Inferior parietal cortex (tissue), 1 donor: Measurements from ENCODE around the gene CFAP97D1.
"Not testable (repeated sequence)": the region's sequence is repeated elsewhere in the genome, so short reads cannot be mapped to it uniquely, and the experiment has no call there.

Source experiments
- DNase-seq: peaks from one replicate; pipeline ENCODE4 v3.0.0-alpha.2; 2016; ENCODE audit errors: extremely low spot score

Gene CFAP97D1

DNA sequence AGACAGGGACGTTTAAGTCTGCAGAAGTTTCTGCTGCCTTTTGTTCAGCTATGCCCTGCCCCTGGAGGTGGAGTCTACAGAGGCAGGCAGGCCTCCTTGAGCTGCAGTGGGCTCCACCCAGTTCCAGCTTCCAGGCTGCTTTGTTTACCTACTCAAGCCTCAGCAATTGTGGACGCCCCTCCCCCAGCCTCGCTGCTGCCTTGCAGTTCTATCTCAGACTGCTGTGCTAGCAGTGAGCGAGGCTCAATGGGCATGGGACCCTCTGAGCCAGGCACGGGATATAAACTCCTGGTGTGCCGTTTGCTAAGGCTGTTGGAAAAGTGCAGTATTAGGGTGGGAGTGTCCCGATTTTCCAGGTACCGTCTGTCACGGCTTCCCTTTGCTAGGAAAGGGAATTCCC is 17.8 kb downstream of the CFAP97D1 start:
- DNase-seq = not testable (repeated sequence)

DNA sequence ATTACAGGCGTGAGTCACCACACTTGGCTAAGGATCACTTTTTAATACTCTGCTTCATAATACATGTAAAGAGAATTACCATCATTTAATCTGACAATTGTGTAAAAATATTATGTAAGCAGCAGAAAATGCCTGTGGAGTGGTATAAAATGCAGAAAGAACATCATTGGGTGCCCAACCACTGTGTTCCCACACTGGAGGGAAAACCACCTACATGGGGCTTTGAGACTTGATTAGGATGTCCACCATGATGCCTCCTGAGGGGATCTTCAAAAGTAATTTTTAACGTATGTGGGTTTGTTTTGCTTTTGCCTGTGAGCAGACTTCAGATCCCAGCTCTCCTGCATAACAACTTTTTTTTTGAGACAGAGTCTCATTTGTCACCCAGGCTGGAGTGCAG is 18.8 kb downstream of the CFAP97D1 start:
- no peak for DNase-seq

DNA sequence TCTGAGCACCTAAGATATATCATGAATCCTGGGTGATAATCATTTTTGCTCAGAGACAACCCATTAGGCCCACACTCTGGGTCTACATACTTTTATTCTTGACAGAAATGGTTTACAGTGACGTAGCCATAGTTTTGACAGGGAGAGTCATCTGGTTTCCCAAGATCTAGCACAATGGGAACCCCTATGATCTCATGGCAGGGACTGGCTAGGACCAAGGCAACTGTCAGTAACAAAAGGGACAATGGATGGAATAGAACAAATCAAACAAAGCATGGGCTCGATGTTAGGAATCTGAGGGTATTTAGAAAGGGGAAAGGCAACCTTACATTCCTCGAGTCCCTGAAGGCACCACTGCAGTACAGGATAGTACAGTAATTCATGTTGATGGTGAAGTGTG is 20.5 kb downstream of the CFAP97D1 start:
- peak; percentile 29 for DNase-seq

- no peak for DNase-seq
Measured at GRCh38 chr17:43801844-43802243, 21.6 kb downstream of the CFAP97D1 start.

DNA sequence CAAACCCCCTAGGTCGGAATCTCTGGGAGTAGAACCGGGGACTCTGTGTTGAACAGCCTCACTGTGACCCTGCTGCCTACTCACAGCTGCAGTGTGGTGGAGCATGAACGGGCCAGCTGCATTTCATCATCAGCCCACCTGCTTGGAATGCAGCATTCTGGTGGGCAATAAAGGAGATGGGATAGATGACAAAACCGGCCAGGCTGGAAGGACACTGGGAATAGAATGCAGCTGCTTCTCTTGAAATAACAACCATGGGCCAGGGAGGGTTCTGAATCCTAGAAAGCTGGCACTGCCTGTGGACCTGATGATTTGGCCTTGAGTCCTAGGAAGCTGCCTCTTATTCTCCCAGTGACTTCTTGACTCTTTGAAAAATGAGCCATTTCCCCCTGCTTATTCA is 23.5 kb downstream of the CFAP97D1 start:
- DNase-seq = no peak

DNA sequence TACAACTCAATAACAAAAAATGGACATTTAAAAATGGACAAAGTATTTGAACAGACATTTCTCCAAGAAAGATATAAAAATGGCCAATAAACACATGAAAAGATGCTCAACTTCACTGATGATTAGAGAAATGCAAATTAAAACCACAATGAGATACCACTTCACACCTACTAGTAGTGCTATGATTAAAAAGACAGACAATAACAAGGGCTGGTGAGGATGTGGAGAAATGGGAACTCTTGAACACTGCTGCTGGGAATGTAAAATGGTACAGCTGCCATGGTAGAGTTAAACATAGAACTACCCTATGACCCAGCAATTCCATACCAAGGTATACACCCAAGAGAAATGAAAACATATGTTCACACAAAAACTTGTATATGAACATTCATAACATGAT is 24.9 kb downstream of the CFAP97D1 start:
- no peak for DNase-seq

- DNase-seq = no peak
Measured at GRCh38 chr17:43808076-43808475, 27.8 kb downstream of the CFAP97D1 start.

- DNase-seq = no peak
Measured at GRCh38 chr17:43809121-43809520, 28.9 kb downstream of the CFAP97D1 start.

DNA sequence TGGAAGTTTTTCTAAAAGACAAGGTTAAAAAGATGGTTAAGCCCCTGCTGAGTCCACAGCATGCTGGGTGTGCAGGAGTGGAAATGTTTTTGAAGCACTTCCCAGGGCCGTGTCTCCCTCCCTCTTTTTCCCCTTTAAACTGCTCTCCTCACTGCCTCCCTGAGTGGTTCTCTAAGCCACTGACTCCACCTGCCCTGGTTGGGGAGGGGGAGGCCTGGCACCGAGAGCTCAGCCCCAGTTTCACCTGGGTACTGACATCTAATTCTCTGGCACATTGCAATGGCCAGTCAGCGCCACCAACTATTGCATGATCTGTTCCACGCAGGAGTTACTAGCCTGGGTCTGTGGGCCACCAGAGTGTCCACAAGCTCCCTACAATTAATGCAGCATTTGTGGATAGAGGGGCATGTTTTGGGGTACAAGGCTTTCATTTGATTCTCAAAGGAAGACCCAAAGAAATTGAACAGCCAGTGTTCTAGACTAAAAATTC is 30.0 kb downstream of the CFAP97D1 start:
- no peak for DNase-seq

DNA sequence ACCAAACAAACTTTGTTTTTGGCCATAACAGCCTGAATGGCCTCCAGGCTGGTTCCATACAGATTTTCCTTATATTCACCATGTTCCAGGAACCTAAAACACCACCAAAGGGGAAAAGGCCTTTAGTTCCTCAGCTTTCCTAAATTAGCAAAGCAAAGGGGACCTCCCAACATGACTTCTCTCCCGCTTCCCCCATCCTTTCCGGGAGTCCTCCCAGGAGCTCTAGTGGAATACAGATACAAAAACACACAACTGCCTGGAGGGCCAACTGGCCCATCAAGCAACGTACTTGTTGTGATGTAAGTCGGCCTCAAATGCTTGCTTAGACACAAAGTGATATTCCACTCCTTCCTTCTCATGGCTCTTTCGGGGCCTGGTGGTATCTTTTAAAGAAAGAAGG is 30.6 kb downstream of the CFAP97D1 start:
- no peak for DNase-seq

DNA sequence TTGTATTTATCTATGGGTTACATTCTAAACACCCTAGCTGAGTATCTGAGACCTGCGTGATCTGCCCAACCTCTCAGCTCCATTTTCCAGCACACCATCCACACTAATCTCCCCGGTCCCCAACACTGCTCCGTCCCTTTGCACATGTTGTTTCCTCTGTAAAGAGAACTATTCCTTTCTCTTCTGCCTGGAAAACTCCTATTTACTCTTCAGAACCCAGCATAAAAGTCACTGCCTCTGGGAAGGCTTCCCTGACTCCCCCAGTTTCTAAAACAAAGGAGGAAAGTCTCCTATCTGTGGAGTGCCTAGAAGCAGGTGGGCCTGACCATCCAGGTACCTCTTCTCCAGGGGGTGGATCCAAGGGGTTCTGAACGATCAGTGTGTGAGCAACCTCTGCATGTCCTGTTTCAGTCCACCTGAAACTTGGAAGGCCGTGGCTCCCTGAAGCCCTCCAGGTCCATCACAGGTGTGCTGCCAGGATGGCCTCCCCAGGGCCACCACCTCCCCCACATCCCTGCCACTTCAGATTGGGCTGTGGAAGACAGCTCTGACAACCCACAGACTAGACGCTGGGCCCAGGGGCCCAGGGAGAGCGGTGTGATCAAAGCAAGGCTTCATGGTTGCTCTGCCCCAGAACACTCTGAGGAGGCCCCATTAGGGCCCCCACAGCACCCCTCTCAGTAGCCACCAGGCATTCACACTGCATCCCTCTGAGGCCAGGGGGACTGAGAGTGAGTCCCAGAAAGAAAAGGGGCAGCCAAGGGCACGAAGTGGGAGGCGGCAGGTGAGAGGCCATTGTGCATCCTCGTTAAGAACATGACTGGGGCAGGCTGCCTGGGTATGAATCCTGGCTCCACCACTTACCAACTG is 32.4 kb downstream of the CFAP97D1 start:
- no peak for DNase-seq

DNA sequence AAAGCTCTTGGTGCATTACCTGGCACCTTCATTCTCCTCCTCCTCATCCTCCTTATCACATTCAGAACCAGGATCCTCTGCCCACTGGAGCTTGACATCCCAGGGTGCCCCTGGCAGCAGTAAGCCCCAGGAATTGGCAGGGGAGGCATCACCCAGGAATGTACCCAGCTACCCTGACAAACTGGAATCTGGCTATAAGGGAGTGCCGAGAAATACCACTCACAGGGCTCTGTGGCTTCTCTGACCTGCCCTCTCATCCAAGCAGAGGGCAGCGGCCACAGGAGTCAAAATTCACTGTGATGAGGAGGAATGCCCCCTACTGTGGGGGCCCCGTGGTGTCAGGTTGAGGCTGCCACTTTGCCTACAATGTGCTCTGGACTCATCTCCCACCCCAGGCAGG is 33.2 kb downstream of the CFAP97D1 start:
- no peak for DNase-seq

DNA sequence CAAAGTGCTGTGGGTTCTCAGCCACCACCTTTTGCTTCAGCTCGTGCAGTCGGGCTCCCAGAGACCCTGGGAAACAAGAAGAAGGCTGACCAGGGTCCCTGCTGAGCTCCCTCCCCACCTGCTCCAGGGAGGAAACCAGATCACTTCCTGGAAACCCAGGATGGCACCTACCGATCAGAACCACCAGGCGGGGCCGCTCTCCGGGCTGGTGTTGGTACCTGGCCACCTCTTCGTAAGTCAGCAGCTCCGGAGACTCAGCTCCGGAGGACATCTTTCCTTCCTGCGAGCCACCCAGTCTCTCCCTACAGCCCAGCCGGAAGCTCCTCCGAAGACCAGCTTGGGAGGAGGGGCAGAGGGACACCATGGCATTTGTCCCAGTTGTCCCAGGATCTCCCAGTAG is 33.8 kb downstream of the CFAP97D1 start:
- no peak for DNase-seq

DNA sequence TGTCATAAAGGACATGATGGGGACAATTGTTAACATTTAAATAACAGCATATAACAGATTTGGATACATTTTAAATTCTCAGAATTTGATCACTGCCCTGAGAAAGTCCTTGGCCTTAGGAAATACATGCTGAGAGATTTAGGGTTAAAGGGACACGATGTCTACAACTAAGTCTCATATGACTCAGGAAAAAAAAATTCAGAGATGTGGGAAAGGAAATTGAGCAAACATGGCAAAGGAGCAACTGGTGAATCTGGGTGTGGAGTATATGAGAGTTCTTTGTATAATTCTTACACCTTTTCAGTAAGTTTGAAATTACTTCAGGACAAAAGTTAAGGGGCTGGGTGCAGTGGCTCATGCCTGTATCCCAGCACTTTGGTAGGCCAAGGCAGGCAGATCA is 34.5 kb downstream of the CFAP97D1 start:
- no peak for DNase-seq

GRCh38 chr17:43816336-43817320 is 36.4 kb downstream of the CFAP97D1 start:
- DNase-seq = no peak

DNA sequence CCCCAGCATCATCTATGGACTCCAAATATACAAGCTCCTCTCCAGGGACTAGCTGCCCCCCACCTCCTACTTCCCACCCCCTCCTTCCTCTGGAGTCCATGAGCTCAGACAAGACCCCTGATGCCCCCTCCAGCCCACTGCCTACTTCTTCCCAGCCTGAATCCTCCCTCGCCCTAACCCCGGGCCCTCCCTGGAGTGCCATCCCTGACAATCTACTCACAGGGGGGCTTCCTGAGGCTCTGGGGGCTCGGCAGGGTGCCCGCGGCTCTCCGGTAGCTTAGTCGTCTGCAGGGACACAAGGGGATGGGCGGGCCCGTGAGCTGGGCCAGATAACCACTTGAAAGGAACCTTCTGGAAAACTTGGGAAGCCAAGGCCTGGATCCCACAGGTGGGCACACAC is 37.6 kb downstream of the CFAP97D1 start:
- no peak for DNase-seq

GRCh38 chr17:43818966-43819365 is 38.7 kb downstream of the CFAP97D1 start:
- no peak for DNase-seq

DNA sequence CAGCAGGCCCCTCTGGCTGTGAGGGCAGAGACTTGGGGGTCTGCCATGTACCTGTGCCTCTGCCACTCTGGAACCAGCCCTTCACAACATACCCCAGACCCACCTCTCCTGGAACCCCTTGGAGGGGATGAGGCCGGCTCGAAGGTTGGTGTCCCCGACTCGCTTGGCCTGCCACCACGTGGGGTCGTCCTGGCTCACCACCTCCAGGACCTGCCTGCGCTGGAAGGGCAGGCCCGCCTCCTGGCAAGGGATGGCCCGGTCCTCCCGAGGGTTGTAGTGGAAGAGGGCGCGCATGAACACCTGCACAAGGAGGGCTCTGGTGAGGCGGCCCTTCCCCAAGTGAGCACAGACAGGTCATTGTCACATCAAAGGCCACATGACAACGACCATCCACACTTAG is 40.5 kb downstream of the CFAP97D1 start:
- no peak for DNase-seq

GRCh38 chr17:43822570-43823190 is 42.4 kb downstream of the CFAP97D1 start:
- DNase-seq = no peak

GRCh38 chr17:43823350-43824084 is 43.3 kb downstream of the CFAP97D1 start:
- no peak for DNase-seq

DNA sequence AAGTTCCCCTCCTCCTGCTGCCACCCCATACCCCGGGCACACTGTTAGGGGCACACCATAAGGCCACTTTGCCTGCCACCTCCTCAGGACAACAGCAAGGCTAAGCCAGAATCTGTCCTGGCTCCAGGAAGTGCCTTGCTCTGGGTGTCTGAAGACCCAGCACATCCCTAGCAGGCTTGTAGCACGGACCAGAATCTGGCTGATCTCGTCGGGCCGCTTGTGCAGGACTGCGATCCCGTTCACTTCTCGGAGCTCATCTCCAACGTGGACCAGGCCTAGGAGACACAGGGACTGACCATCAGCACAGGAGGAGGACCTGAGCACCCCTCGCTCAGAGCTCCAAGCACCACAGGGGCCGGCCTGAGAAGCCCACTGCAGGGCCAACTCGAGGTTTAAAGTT is 45.3 kb downstream of the CFAP97D1 start:
- no peak for DNase-seq
